Measurements from ENCODE around the gene ZNF563. TPM values are rescaled to one million over a fixed set of nuclear protein-coding genes. Genes with fewer than 3 reads are reported as not detected.

Gene ZNF563
- total RNA-seq (1 to 10 TPM; 2.1 to 6.2 (median 4.5) TPM), polyA plus RNA-seq (1 to 10 TPM; 1.6 to 2.9 TPM)
- long read RNA-seq, donor 1, partial matches to known transcripts, result 0 of 2 reads
- long read RNA-seq, donor 1, other reads (novel, unspliced or antisense), result 0 of 2 reads
- long read RNA-seq, donor 2, partial matches to known transcripts, result 0 of 4 reads
- long read RNA-seq, donor 2, other reads (novel, unspliced or antisense), result 3 of 4 reads
- long read RNA-seq, donor 3, partial matches to known transcripts, result 0 of 5 reads
- long read RNA-seq, donor 3, other reads (novel, unspliced or antisense), result 3 of 5 reads

GRCh38 chr19:12333162-12334159 lies at the start of gene ZNF563:
ZNF563 (minus strand) TSS chr19:12333633; CDS start chr19:12333482, 151 bp downstream.
- peak in 1 of 9 donors; percentile 5 for TF ChIP-seq CTCF (IDR thresholded peaks at IDR 0.05)
- Histone ChIP-seq H3K4me3 (peak within 1 kb of the TSS; percentile 77 to 98 (median 87)), H3K27ac (peak within 1 kb of the TSS; percentile 74 to 98 (median 92)), H3K4me1 (peaks cover 0 to 29% (median 18%) of the 10 kb centered on the region in 9 donors), H3K9me3 (no peaks in the 10 kb centered on the region), H3K27me3 (no peaks in the 10 kb centered on the region), H3K36me3 (no peaks in the 10 kb centered on the region)
- 1% methylated on average over 55 of the region's 55 CpGs for WGBS, 2 donors
- peak; percentile 99 to 100 (median 99) for ATAC-seq
- intact Hi-C loops (cut with DNase I), result loop anchor here in 6 of 10 donors (2.0 to 5.0 kb wide), 5 partner anchors 31 to 67 kb away; partner anchors contain the start of genes ZNF44 (in 6 of the 6), ZNF442 (in 5 of the 6) and ZNF799 (in 1 of the 6)
- DNase-seq, result peak; percentile 97 to 98

- 50 to 96% methylated on average over 2 of the region's 2 CpGs for WGBS, 2 donors
- intact Hi-C loops (cut with DNase I), result no loop called here
- Histone ChIP-seq H3K4me1 (no peaks in the 10 kb centered on the region), H3K27me3 (no peaks in the 10 kb centered on the region), H3K27ac (no peak overlapping the region), H3K4me3 (no peak overlapping the region), H3K36me3 (peaks cover 0 to 47% (median 29%) of the 10 kb centered on the region in 9 donors), H3K9me3 (peaks cover 0 to 91% (median 27%) of the 10 kb centered on the region in 11 donors)
- no peak for DNase-seq
- TF ChIP-seq CTCF (IDR thresholded peaks at IDR 0.05), result no peak
- ATAC-seq, result no peak
Measured at GRCh38 chr19:12380444-12380737, 47.0 kb upstream of the ZNF563 start.

- intact Hi-C loops (cut with DNase I), result no loop called here
- Histone ChIP-seq H3K4me3 (no peak overlapping the region), H3K4me1 (no peaks in the 10 kb centered on the region), H3K27me3 (no peaks in the 10 kb centered on the region), H3K27ac (no peak overlapping the region), H3K9me3 (peaks cover 0 to 91% (median 27%) of the 10 kb centered on the region in 11 donors), H3K36me3 (peaks cover 0 to 47% (median 29%) of the 10 kb centered on the region in 9 donors)
- ATAC-seq (no peak), DNase-seq (no peak)
- WGBS, 2 donors, result 88 to 92% methylated on average over 5 of the region's 5 CpGs
- no peak for TF ChIP-seq CTCF (IDR thresholded peaks at IDR 0.05)
Measured at GRCh38 chr19:12379732-12380443, 46.5 kb upstream of the ZNF563 start.

- 96 to 100% methylated on average over 1 of the region's 1 CpG for WGBS, 2 donors
- ATAC-seq (no peak), DNase-seq (no peak)
- Histone ChIP-seq H3K27me3 (no peaks in the 10 kb centered on the region), H3K4me3 (no peak overlapping the region), H3K9me3 (peaks cover 0 to 42% (median 8%) of the 10 kb centered on the region in 11 donors), H3K36me3 (peaks cover 0 to under 1% (median 0%) of the 10 kb centered on the region in 9 donors), H3K27ac (no peak overlapping the region), H3K4me1 (no peaks in the 10 kb centered on the region)
- TF ChIP-seq CTCF (IDR thresholded peaks at IDR 0.05), result no peak
- intact Hi-C loops (cut with DNase I), result no loop called here
Measured at GRCh38 chr19:12374026-12374425, 40.6 kb upstream of the ZNF563 start.

Measured in heart right ventricle (tissue), 16 donors.